NCI-H2107 treated with DMSO at 0.1 percent for 48 hours (cell line): ENCODE measurements around the gene FLRT2.

Experiments
- DNase-seq: peaks from one replicate; lab custom pipeline; 2025; ENCODE audit not compliant: unreplicated experiment; lab: John Stamatoyannopoulos, UW

FLRT2 gene

DNA sequence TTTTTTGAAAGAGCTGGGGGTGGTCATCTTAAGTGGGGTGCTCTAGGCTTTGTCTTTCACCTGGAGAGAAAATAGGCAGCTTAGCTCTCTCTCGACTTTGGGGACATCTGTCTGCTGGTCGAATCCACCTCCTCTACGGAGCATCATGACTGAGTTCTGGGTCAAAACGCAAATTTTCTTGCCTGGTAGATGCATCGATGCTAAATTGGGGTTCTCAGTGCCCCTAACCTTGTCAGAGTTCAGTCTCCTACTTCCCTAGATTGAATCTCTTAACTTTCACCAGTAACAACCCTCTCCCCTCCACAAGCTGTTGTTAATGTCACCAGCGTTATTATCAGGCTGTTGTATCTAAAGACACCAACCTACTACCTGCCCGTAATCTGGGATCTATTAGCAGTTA lies 682 bp downstream of the FLRT2 start:
- DNase-seq, result no peak

DNA sequence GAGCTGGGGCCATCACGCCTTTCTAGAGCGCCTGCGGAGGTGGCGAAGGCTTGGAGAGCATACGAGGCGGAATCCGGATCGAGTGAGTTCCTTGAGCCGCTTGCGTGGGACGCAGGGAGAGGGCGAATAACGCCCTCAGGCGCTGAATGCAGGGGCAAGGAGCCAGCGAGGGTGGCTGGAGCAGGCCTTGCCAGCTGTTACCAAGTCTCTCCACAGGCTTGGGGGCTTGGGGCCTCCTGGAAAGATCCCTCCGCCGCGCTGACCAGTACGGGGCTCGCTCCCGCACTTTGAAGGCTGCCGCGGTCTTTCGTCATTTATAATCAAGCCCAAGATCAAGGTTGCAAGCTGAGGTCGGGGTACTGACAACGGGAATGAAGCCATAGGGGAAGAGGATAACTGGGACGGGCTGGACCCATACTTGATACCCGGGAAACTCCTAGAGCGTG lies 1.2 kb downstream of the FLRT2 start:
- peak; percentile 68 for DNase-seq

DNA sequence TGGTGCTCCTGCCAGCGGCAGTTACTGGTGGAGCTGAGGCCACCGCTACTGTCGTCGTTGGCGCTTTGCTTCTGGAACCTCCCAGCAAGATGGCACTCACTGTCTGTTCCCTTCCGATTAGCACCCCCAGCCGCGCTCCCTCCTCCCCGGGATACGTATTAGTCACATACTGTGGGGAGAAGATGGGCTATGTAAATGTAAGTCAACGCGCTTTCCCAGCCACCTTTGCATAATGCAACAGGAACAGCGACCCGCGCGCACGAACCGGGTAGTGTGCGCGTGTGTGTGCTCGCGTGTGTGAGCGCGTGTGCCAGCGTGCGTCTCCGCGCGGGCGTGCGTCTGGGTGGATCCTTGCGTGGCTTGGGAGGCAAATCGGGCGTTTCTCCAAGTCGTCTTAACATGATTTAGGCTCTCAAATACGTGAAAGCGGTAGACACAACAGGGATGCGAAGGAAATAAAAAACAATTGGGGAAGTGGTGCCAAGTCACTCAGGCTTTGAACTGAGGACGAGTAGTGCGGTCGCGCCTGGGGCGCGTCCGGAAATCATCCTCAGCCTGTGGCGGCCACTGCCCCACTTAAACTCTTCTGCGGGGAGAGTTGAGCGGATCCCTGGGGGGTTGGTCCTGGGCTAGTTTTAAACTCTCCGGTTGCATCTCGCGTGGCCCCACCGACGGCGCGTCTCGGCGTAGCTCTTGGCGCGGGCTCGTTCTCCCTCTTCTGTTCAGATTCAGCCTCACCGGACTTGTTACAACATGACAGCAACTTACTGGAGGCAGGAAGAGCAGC lies 1.8 kb downstream of the FLRT2 start:
- peak; percentile 68 for DNase-seq

DNA sequence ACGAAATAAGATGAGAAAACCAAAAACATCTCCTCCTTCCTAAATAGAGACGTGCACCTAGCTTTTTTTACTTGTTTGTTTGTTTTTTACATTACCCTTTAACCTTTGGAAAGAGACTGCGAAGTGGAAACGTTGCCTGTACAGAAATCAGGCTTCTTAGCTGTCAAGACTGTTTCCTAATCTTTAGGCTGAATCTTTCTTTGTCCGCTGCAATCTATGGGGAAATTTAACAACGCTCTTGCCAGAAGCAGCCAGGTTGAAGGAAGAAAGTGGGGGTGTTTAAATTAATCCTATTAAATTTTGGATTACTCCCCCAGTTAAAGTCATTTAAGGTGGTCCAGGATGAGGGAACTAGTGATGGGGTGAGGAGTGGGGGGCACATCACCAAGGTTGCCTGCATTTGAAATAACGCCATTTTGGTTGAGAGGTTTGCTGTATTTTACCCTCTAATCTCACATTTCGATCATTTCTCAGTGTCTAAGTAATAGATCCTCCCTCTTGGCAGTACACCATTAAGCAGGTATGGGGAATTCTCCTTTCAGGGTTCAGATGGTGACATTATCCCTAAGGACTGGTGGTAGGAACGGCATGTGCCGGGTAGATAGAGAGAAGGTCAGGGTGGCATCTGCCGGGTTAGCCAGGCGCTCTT lies 2.6 kb downstream of the FLRT2 start:
- peak; percentile 53 for DNase-seq

DNA sequence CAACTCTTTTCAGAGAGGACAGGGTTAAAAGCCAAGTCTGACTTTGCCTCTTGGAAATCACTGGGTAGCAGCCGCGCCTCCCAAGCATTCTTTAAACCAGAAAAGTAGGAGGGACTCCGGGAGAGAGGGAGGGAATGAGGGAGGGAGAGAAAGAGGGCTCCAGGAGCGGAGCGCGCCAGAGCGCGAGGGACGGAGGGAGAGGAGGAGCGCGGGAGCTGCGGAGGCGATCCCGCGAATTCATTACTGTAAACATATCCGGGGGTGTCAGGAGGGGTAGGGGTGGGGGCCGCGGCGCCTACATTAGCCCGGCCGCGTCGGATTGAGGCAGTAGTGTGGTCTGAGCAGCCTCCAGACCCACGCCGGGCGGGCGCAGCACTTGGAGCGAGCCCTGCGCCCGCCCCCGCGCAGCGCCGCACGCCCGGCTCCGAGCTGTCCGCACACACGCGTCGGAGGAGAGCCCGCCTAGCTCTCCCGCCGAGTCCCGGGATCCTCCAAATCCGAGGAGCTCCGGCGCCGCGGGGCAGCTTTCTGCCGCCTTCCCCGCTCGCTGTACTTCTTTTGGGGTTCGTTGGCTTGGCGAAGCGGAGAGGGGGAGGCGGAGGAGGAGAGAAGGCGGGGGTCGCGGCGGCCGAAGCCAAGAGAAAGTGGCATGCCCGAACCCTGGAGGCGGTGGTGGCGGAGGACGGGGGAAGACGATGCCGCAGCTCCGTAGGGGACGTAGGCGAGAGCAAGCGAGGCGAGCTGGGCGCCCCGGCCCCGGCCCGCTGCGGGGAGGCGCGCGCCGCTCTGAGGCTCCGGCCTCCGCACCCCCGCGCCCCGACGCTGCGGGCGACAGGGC lies 3.3 kb downstream of the FLRT2 start:
- no peak for DNase-seq

DNA sequence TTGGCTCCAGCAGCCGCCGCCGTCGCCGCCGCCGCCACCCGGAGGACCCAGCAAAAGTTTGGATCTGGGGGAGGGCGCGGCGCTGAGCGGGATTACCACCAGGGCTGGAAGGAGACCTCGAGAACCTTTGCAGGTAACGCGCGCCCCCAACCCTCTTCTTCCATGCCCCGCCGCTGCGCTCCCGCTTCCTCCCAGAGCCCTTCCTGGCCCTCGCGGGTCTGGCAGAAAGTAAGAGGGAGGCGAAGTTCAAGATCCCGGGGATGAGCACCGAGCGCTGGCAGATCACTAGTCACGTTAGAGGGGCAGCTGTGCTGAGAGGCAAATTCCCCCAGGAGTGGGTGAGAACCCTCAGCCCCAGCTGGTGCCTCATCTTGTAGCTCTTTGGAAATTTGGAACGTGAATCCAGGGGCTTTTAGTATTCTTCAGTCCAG lies 3.9 kb downstream of the FLRT2 start:
- no peak for DNase-seq

DNA sequence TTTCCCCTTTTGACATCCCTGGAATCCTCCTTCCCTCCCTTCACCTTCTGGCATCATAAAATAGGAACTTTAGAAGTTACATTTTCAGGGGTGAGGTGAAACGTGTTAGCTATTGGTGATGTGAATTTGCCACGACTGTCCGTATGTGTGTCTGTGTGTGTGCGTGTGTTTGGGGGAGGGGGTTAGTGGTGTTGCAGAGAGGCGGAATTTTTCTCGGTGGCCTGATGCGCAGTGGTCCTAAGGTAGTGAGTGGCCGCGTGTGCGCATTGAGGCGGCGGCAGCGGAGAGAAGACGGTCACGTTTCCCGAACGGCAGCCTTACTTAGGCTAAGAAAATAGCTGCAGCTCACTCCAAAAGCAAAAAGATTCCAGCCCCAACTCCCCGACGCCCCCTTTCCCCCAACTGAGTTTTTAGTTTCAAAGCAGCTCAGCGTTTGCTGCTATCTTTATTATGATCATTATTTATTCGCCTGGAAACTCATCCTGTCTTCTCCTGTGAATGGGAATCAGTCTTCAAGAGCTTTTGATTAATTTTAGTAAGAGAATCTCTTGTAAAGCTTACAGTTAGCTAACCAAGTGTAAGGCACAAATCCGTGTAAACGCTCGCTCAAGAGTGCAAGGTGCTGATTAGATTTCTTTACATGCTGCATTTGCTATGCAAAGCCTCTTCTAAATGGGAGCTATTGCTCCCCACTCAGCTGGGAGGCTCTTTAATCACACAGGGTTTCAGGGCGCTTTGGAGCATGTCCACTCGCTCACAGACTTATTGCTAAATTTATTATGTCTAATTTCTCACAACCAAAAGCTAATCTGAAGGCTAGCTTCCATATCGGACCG lies 4.7 kb downstream of the FLRT2 start:
- DNase-seq, result no peak

DNA sequence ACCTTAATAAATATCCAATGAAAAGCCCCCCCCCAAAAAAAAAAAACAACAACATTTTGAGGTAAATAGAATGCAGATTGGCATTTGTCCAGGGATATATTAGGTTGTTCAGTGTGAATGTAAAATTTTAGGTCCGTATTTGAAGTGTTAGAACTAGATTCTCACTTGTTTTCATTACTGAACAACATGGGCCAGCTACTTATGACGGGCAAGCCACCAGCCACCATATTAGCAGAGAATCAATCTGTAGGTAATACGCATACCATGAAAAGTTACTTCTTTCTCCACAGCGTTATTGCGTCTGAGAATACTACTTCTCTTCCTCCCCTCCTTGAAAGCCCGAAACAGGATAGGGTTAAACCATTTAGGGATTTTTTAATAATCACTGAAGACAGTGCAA lies 5.4 kb downstream of the FLRT2 start:
- DNase-seq, result no peak

DNA sequence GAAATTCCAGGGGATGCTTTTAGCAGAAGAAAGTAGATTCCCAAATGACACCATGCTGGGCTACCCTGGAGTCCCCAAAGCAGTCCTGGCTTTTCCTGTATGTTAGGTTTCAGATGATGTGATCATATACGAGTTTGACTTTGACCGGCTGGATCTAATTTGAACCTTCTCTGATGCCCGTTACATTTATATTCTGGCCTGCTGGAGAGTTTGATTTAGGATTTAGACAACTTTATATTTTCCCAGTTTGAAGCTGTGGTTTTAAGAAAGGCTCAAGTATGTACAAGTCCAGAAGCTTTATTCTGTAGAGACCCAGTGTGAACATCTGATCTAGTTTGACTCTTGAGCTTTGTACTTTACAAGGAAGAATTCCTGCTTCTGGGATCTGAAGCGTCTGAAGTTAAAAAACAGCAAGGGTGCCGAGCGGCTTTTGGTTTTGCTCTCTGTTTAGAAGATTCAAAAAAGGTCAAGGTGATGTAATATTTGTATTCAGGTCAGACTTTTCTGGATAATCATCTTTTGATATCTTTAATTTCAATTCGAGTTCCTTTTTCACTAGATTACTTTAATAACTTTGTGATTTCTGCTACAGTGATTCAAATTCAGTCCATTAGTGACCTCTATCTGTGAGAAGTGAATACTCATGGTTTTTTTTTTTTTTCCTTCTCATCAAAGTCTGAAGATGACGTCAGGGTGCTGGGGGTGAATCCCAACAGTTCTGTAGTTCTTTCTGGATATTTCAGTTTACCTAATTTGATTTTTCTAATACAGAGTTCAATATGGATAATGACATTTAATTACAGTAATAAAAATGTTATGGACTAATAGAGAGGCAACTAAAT lies 6.3 kb downstream of the FLRT2 start:
- DNase-seq, result peak; percentile 67

DNA sequence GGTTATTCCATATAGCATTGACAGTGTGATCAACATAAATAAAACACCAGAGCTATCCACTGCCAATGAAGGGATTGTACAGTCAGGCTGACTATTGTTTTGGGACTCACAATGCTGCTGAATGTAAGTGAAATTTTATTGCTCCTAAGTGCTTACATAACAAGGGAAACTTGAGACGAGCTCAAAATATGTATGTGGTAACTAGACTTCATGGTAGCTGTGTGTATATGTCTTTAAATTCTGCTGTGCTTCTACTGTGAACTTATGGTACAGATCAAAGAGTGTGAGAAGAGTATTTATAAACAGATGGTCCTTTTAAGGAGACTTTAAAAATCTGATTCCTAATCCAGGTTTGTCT lies 6.9 kb downstream of the FLRT2 start:
- peak; percentile 93 for DNase-seq

DNA sequence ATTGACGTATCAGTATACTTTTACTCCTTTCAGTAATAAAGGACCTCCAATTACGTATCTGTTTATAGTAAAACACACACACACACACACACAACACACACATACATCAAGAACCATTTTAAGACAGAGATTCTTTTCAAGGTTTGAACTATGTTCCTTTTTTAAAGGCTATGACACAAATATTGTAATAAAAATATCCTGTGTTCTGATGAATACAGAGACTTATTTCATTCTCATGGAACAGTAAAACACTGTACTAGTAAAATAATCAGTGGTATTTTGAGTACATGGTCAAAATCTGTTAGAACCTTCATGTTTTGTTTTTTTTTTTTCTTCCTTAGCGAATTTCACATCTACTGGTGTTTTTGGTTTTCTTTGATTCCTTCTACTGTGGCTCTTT lies 7.6 kb downstream of the FLRT2 start:
- DNase-seq, result no peak

DNA sequence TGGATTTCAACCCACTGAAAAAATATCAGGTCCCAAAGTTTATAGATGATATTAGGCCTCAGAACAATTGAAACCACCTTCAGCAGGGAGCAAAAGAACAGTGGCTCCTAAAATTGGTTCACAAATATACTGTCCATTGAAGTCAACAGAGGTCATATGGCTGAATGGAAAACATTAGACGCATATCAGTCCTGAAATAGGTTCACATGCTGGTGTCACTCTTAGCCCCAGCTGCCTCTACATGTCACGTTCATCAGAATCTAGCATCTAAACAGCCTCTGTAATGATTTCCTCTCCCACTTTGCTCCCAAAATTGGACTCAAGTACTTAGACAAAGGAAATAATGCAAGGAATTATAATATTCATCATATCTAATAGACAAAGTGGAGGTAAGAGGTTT lies 8.7 kb downstream of the FLRT2 start:
- no peak for DNase-seq

DNA sequence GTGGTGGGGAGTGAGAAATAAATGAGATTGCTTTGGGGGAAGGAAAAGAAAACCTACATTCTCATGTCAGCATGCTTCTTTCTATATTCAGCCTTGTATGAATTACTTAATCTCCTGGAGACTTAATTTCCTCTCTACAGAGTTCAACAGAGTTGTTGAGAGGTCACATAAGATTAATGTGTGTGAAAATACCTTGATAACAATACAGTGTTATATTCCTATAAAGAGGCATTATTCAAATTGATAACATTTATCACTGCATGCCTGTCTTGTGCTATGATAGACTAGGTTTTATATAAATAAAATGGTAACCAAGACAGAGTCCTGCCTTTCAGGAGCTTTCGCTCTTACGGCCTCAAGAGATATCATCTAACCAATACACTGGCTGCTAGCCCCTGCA lies 9.6 kb downstream of the FLRT2 start:
- no peak for DNase-seq

DNA sequence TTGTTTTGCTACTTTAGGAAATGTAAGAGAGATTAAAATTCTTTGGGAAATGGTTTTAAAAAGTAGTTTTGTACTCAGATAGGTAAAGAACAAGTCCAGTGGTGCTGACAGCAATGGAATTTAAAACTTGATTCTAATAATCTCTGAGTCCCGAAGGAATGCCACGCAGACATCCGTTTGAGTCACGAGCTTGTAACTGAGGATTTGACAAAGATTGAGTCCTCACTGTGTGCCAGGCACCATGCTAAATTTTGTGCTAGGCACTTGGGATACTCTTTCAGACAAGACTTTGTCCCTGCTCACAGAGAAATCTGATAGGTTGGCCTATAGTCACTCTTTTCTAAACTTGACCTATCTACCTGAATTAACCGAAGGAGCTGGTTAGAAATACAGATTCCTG lies 12.7 kb downstream of the FLRT2 start:
- DNase-seq, result no peak

DNA sequence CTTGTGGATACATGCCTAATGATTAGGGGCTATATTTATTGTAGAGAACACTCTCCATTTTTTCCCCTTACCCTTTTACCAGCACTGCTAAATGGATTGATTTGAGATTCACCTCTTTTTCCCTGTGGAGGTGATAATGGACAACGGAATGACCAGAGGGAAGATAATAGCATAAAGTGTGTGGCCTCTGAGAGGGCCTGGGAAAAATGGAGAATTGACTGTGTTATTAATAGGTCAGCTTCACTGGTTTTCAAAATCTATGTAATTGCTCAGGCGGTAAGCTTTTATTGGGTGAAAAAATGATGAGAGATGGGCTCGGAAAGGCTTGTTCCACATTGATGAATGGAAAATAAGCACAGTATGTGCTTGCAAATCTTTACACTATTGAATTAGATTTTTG lies 15.8 kb downstream of the FLRT2 start:
- DNase-seq, result no peak

DNA sequence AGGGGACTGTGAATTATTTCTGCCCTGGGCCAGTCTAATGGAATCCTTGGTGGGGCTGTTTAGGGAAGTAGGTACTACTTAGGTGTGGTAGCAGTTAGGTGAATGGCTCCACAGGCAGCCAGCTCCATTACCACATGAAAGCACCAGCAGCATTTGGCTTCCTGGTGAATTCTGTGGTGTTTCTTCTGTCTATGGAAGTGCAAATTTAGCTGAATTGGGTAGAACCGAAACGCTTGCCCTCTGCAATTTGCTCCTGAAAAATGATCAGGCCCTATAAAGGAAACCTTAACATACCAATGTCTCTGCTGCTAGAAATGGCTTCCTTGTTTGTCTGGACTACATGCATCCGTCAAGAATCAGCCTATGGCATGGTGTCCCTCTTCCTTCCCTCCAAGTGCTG lies 16.4 kb downstream of the FLRT2 start:
- DNase-seq, result no peak

DNA sequence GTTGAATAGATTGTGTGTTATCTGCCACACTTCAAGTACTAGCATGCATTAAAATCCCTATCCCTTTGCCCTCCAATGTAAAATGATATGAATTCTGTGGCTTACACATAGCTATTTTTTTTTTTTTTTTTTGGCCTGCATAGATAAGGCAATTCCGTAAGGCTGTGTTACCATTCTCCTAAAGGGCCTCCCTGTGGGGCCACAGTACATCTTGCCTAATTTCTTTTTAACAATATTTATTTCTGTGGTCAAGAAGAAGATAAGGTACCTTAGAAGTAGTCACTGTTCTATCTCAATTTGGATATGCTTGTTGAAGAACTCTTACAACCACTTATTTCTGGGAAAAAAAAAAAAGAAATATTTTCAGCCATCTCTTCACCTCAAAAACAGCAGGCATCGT lies 19.8 kb downstream of the FLRT2 start:
- no peak for DNase-seq

DNA sequence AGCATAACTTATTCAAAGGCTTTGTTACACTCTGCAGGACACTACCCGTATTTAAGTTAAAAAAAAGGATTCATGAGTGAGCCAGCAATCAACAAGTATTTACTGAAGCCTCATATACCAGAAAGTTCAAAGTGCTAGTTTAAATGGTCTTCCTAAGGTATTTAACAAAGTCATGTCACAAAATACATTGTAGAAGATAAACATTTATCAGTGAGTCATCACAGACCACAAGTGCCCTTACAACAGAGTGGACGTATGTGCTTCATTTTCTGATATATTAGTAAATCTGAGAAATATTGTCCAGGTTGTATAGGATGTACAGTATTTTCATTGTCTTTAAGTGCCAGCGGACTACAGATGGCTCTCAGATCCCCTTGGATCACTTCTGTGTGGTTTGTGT lies 24.2 kb downstream of the FLRT2 start:
- DNase-seq, result no peak

DNA sequence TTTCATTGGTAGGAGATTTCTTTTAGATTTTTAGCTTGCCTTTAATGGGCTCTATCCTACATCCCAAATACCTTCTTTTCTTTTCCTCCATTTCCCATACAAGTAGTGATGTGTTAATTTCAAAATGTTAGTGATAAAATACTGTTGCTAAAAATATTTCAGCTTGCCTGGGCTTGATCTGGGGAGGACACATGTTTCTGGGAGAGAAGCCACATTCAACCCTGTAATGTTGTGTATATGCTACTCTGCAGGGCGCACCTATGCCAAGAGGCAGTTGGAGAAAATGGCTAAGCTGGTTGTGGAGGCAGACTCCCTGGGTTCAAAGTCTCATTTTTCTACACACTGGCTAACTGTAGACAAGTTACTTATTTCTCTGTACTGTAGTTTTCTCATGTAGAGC lies 26.3 kb downstream of the FLRT2 start:
- no peak for DNase-seq

DNA sequence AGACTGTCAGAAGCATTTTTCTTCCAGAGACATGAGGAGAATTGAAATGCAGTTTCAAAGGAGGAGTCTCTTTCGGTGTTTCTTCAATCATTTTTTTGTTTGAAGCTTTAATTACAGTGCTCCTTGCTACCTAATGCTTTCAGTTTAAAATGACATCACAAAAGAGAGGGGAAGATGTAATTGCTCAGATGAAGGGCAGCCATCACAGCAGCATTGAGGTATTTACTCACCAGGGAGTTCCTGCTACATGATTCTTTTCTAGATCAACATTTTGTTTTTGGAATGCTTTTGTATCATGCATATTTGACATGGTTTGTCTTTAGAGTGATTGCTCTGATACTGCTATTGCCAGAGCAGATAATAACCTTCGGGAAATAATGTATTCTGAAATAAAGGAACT lies 28.6 kb downstream of the FLRT2 start:
- DNase-seq, result no peak
